Adrenal gland (tissue), 12 donors: ENCODE measurements around the gene SLC25A46. TPM values are rescaled to one million over a fixed set of nuclear protein-coding genes. Genes with fewer than 3 reads are reported as not detected.
A peak's percentile ranks its signal among the peaks of the same experiment; 100 is the strongest.
"Not testable (repeated sequence)": the region's sequence is repeated elsewhere in the genome, so short reads cannot be mapped to it uniquely, and the experiment has no call there.

Experiments used
- DNase-seq, 7 donors: peaks; one replicate each; pipeline ENCODE4 v3.0.0-alpha.2; 2019 to 2020
- H3K27ac ChIP-seq, 5 donors: fragments of 200-600 bp; sonication (generic) in 4 of 5; 1 replicate in 3 of 5; 2 replicates in 2 of 5; pipeline versions ENCODE4 v1.5.1 to v1.8.0; 2016 to 2020; ENCODE audit warnings: mild to moderate bottlenecking in 1 of 5
- H3K27me3 ChIP-seq: fragments of 200-600 bp; 2 replicates; pipeline ENCODE4 v1.8.0; 2021
- H3K36me3 ChIP-seq, 2 donors: fragments of 200-600 bp; replicated peaks in 1 of 2; 1 replicate in 1 of 2; 2 replicates in 1 of 2; pipeline versions ENCODE4 v1.5.1 to v1.8.0; 2018 to 2022
- H3K4me1 ChIP-seq, 2 donors: fragments of 200-600 bp; replicated peaks in 1 of 2; 1 replicate in 1 of 2; 2 replicates in 1 of 2; pipeline versions ENCODE4 v1.5.1 to v1.8.0; 2018 to 2021
- H3K4me3 ChIP-seq, 4 donors: fragments of 200-600 bp; sonication (generic) in 3 of 4; one replicate each; pipeline ENCODE4 v1.5.1; 2016 to 2018
- H3K9me3 ChIP-seq, 3 donors: fragments of 200-600 bp; sonication (generic) in 1 of 3; replicated peaks in 1 of 3; 1 replicate in 2 of 3; 2 replicates in 1 of 3; pipeline versions ENCODE4 v1.5.1 to v1.8.0; 2016 to 2021
- POLR2A ChIP-seq, 2 donors: fragments of 450-650 bp; IDR thresholded peaks; one replicate each; pipeline ENCODE4 v1.6.1; 2017; ENCODE audit warnings: antibody characterized with exemption in 2 of 2, mild to moderate bottlenecking in 2 of 2, moderate library complexity in 1 of 2
- WGBS, 4 donors: extraction: QIAGEN DNeasy Blood & Tissue Kit in 2 of 4; methylation state at CpG; one replicate each; pipeline versions ENCODE4 v1.1.5 to v1.1.7; 2013 to 2017; 5-methylcytosine and 5-hydroxymethylcytosine counted together
- intact Hi-C, 2 donors: fragments of 100-400 bp; cut with DNase I; formaldehyde crosslinking; loops; one replicate each; pipeline versions ENCODE4 v1.14.1 to v1.15.0; 2022 to 2023
- polyA plus RNA-seq, 3 donors: library from polyadenylated mRNA; stranded (reverse); fragments of 200-250 nt in 2 of 3; fragments of 350-450 nt in 1 of 3; fragmentation: Illumina TruSeq in 1 of 3; extraction: RNeasy Lipid Tissue Mini Kit (QIAGEN cat#74804) in 1 of 3; gene quantifications; one replicate each; pipeline ENCODE4 v1.2.3, GENCODE V29; 2013 to 2014
- total RNA-seq, 9 donors: library from RNA; depleted of rRNA in 4 of 9; stranded (reverse); fragments of >200 nt in 4 of 9; fragments of 120-200 nt in 1 of 9; fragmentation: NEBNext Ultra II Directional in 1 of 9; extraction: Animal tissue kit (Norgen Biotek cat#: 25700) in 1 of 9; gene quantifications; one replicate each; pipeline versions ENCODE4 v1.1.0 to v1.2.4, GENCODE V29; 2013 to 2023
- TF ChIP-seq, protein P1 (sequence below), 6 experiments: fragments of 450-650 bp in 4 of 6; fragments of 200-600 bp in 2 of 6; sonication (generic) in 1 of 6; IDR thresholded peaks; 1 replicate in 5 of 6; 2 replicates in 1 of 6; pipeline versions ENCODE4 v1.5.1 to v1.8.0; 2016 to 2021; ENCODE audit warnings: antibody characterized with exemption in 6 of 6, mild to moderate bottlenecking in 2 of 6, moderate library complexity in 1 of 6
- donor health status: healthy with polysubstance abuse.
- donor health status: Bipolar disorder and iron deficiency.
- donor health status: DM: yes; HTN: yes; CAD: no.
- donor health status: DM: no; HTN: no; CAD: no.
- donor health status: DM: no; HTN: no; CAD: no.
- donor health status: DM: yes; HTN: yes; CAD: no.

Gene SLC25A46
- total and polyA plus RNA-seq, 12 donors, result 7.7 to 73.8 (median 53.3) TPM

DNA sequence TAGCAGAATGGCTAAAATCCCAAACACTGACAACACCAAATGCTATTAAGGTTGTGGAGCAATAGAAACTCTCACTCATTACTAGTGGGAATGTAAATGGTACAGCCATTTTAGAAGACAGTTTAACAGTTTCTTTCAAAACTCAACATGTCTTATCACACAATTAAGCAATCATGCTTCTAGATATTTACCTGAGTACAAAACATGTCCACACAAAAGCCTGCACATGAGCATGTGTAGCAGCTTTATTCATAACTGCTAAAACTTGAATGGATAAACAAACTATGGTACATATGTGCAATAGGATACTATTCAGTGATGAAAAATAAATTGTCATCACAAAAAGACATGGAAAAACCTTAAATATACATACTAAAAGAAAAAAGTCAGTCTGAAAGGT lies 31.5 kb downstream of the SLC25A46 start:
- no peak for DNase-seq
- no peak overlapping the region for H3K27ac ChIP-seq
- H3K27me3 ChIP-seq, result no peaks in the 10 kb centered on the region
- intact Hi-C loops, result no loop called here
- TF ChIP-seq, protein P1, sequence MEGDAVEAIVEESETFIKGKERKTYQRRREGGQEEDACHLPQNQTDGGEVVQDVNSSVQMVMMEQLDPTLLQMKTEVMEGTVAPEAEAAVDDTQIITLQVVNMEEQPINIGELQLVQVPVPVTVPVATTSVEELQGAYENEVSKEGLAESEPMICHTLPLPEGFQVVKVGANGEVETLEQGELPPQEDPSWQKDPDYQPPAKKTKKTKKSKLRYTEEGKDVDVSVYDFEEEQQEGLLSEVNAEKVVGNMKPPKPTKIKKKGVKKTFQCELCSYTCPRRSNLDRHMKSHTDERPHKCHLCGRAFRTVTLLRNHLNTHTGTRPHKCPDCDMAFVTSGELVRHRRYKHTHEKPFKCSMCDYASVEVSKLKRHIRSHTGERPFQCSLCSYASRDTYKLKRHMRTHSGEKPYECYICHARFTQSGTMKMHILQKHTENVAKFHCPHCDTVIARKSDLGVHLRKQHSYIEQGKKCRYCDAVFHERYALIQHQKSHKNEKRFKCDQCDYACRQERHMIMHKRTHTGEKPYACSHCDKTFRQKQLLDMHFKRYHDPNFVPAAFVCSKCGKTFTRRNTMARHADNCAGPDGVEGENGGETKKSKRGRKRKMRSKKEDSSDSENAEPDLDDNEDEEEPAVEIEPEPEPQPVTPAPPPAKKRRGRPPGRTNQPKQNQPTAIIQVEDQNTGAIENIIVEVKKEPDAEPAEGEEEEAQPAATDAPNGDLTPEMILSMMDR (IDR thresholded peaks at IDR 0.05), result no peak
- no peak for TF ChIP-seq POLR2A (IDR thresholded peaks at IDR 0.05)
- no peaks in the 10 kb centered on the region for H3K4me1 ChIP-seq
- H3K4me3 ChIP-seq, result no peak overlapping the region
- H3K36me3 ChIP-seq, result no peaks in the 10 kb centered on the region
- H3K9me3 ChIP-seq, result no peaks in the 10 kb centered on the region

DNA sequence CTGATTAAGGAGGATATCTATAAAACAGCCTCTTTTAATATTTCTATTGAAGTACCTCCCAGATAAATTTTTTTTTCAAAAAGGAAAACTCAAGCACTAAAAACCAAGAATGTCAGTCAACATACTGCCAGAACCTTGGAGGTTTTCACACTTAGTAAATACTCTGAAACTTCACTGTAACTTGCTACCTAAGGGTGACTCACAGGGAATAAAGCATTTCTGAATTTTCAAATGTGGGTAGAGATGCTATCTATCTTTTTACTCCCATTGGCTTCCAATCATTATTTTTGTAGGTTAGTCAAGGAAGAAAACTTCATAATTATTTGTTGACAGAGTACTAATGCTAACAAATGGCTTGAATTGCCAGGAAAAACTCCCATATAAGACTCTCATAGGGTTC lies 46.1 kb downstream of the SLC25A46 start:
- DNase-seq, result no peak
- H3K4me1 ChIP-seq, result no peaks in the 10 kb centered on the region
- no peaks in the 10 kb centered on the region for H3K36me3 ChIP-seq
- TF ChIP-seq POLR2A (IDR thresholded peaks at IDR 0.05), result no peak
- TF ChIP-seq, protein P1 (IDR thresholded peaks at IDR 0.05), result no peak
- no peaks in the 10 kb centered on the region for H3K9me3 ChIP-seq
- no peak overlapping the region for H3K4me3 ChIP-seq
- no peaks in the 10 kb centered on the region for H3K27me3 ChIP-seq
- intact Hi-C loops, result no loop called here
- H3K27ac ChIP-seq, result no peak overlapping the region

DNA sequence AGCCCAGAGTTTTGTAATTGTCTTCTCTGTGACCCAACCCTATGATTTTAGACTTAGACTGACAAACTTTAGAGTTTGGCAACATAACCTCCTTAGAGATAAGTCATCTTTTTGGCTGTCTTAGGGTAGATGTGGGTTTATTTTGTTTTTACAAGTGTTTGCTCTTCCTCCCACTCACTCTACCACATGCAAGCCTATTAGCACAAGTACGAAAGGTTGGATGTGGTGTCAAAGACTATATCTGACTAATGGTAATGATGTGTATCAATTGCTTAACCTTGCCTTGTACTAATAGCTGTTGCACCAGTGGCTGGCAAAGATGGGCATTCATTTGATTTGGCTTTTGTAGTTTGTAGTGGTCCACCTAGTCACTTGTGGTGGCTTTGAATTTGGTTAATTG lies 46.5 kb downstream of the SLC25A46 start:
- H3K36me3 ChIP-seq, result no peaks in the 10 kb centered on the region
- no peaks in the 10 kb centered on the region for H3K4me1 ChIP-seq
- intact Hi-C loops, result no loop called here
- H3K4me3 ChIP-seq, result no peak overlapping the region
- TF ChIP-seq, protein P1 (IDR thresholded peaks at IDR 0.05), result no peak
- no peak for TF ChIP-seq POLR2A (IDR thresholded peaks at IDR 0.05)
- no peaks in the 10 kb centered on the region for H3K27me3 ChIP-seq
- 36 to 58% (median 45%) methylated on average over 1 of the region's 1 CpG for WGBS, 4 donors
- no peaks in the 10 kb centered on the region for H3K9me3 ChIP-seq
- H3K27ac ChIP-seq, result no peak overlapping the region
- DNase-seq, result no peak

DNA sequence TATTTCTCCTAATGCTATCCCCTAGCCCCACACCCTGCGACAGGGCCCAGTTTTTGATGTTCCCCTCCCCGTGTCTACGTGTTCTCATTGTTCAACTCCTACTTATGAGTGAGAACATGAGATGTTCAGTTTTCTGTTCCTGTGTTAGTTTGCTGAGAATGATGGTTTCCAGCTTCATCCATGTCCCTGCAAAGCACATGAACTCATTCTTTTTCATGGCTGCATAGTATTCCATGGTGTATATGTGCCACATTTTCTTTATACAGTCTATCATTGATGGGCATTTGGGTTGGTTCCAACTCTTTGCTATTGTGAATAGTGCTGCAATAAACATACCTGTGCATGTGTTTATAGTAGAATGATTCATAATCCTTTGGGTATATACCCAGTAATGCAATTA lies 49.2 kb downstream of the SLC25A46 start:
- H3K27ac ChIP-seq, H3K9me3 ChIP-seq, H3K4me1 ChIP-seq, intact Hi-C loops, H3K36me3 ChIP-seq, H3K27me3 ChIP-seq, DNase-seq, H3K4me3 ChIP-seq: not testable (repeated sequence)
- 89 to 99% (median 94%) methylated on average over 3 of the region's 3 CpGs for WGBS, 4 donors

DNA sequence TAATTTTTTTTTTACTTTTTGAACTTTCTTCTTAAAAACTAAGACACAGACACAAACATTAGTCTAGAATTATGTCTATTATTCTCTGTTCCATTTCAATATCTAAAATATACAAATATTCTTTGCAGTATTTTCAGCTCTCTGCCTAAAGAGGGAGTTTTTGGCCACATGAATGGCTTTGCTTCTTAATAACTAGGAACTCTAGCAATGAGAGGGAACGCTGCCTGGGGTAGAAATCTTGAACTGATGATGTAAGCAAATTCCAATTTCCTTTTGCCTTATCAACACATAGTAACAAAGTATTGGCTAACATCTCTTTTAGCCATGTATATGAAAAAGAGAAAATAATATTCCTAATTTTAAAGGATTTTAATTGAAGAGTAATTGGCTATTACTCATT lies 51.9 kb downstream of the SLC25A46 start:
- H3K4me3 ChIP-seq, result no peak overlapping the region
- TF ChIP-seq, protein P1 (IDR thresholded peaks at IDR 0.05), result peak in 1 of 6 experiments; percentile 15
- no peak for TF ChIP-seq POLR2A (IDR thresholded peaks at IDR 0.05)
- no peaks in the 10 kb centered on the region for H3K9me3 ChIP-seq
- no peak for DNase-seq
- no peak overlapping the region for H3K27ac ChIP-seq
- no peaks in the 10 kb centered on the region for H3K27me3 ChIP-seq
- no peaks in the 10 kb centered on the region for H3K36me3 ChIP-seq
- 10 to 38% (median 20%) methylated on average over 1 of the region's 1 CpG for WGBS, 4 donors
- intact Hi-C loops, result no loop called here
- no peaks in the 10 kb centered on the region for H3K4me1 ChIP-seq
